GM23338 (cell line): ENCODE results near the gene SERPINB6. TPM values are rescaled to one million over a fixed set of nuclear protein-coding genes. Genes with fewer than 3 reads are reported as not detected.

Experiments used
- ATAC-seq: fragments of 200-7000 bp; cut with Tn5 transposase; 3 replicates; pipeline ENCODE4 v1.9.1; 2020
- DNase-seq: peaks from one replicate; pipeline ENCODE4 v3.0.0-alpha.2; 2015; ENCODE audit warnings: low spot score
- H2AFZ ChIP-seq: fragments of 200-600 bp; sonication (generic); 2 replicates; pipeline ENCODE4 v1.8.0; 2016; ENCODE audit warnings: antibody characterized with exemption, mild to moderate bottlenecking, moderate library complexity
- H3F3A ChIP-seq: fragments of 200-600 bp; sonication (generic); replicated peaks from 2 replicates; pipeline ENCODE4 v1.8.0; 2017; ENCODE audit warnings: antibody characterized with exemption, mixed run types, low read depth
- H3K27ac ChIP-seq: fragments of 200-600 bp; sonication (generic); 2 replicates; pipeline ENCODE4 v1.6.1; 2016; ENCODE audit warnings: low read depth
- H3K27me3 ChIP-seq: fragments of 200-600 bp; sonication (generic); 2 replicates; pipeline ENCODE4 v1.8.0; 2016; ENCODE audit warnings: mild to moderate bottlenecking, mixed run types, moderate library complexity; ENCODE audit not compliant: insufficient read depth
- H3K36me3 ChIP-seq: fragments of 200-600 bp; sonication (generic); 2 replicates; pipeline ENCODE4 v1.8.0; 2016; ENCODE audit warnings: mild to moderate bottlenecking; ENCODE audit not compliant: insufficient read depth
- H3K4me1 ChIP-seq: fragments of 200-600 bp; sonication (generic); 2 replicates; pipeline ENCODE4 v1.8.0; 2016; ENCODE audit warnings: mild to moderate bottlenecking, moderate library complexity; ENCODE audit not compliant: insufficient read depth
- H3K4me2 ChIP-seq: fragments of 200-600 bp; sonication (generic); 2 replicates; pipeline ENCODE4 v1.7.1; 2017; ENCODE audit warnings: mixed run types
- H3K4me3 ChIP-seq: fragments of 200-600 bp; sonication (generic); 2 replicates; pipeline ENCODE4 v1.6.1; 2016; ENCODE audit warnings: mixed run types
- H3K79me2 ChIP-seq: fragments of 200-600 bp; sonication (generic); replicated peaks from 2 replicates; pipeline ENCODE4 v1.8.0; 2017; ENCODE audit warnings: mild to moderate bottlenecking; ENCODE audit not compliant: insufficient read depth
- H3K9me2 ChIP-seq: fragments of 200-600 bp; sonication (generic); 2 replicates; pipeline ENCODE4 v1.8.0; 2017; ENCODE audit not compliant: insufficient read depth
- H4K20me1 ChIP-seq: fragments of 200-600 bp; sonication (generic); replicated peaks from 2 replicates; pipeline ENCODE4 v1.8.0; 2017; ENCODE audit warnings: mild to moderate bottlenecking; ENCODE audit not compliant: insufficient read depth
- H3K27ac Mint-ChIP-seq: 2 replicates; pipeline ENCODE4 v1.8.0; 2020; ENCODE audit warnings: inconsistent platforms, mild to moderate bottlenecking, moderate library complexity, mixed read lengths
- H3K27me3 Mint-ChIP-seq: 3 replicates; pipeline ENCODE4 v1.8.0; 2022; ENCODE audit warnings: low read depth, mild to moderate bottlenecking, moderate library complexity, mixed read lengths, inconsistent platforms; ENCODE audit not compliant: insufficient read depth, poor library complexity
- H3K36me3 Mint-ChIP-seq: 3 replicates; pipeline ENCODE4 v1.8.0; 2021; ENCODE audit warnings: low read depth, mild to moderate bottlenecking, inconsistent platforms, moderate library complexity, mixed read lengths
- H3K4me1 Mint-ChIP-seq: 3 replicates; pipeline ENCODE4 v1.8.0; 2020; ENCODE audit warnings: mild to moderate bottlenecking, inconsistent platforms, mixed read lengths
- H3K4me3 Mint-ChIP-seq: 3 replicates; pipeline ENCODE4 v1.8.0; 2021; ENCODE audit warnings: moderate library complexity, mild to moderate bottlenecking, inconsistent platforms, mixed read lengths
- H3K9me3 Mint-ChIP-seq: 3 replicates; pipeline ENCODE4 v1.8.0; 2020; ENCODE audit warnings: moderate library complexity, mild to moderate bottlenecking, inconsistent platforms, mixed read lengths
- CREB1 ChIP-seq: fragments of 250-450 bp; sonication (Bioruptor Pico); IDR thresholded peaks from 2 replicates; pipeline ENCODE4 v1.5.0; 2020; ENCODE audit warnings: low read depth, mild to moderate bottlenecking, moderate library complexity
- EZH2 ChIP-seq: fragments of 200-600 bp; sonication (generic); IDR thresholded peaks from one replicate; pipeline ENCODE4 v1.8.0; 2017; ENCODE audit warnings: antibody characterized with exemption, mild to moderate bottlenecking, low read depth; ENCODE audit not compliant: unreplicated experiment
- EZH2phosphoT487 ChIP-seq: fragments of 200-600 bp; sonication (generic); IDR thresholded peaks from one replicate; pipeline ENCODE4 v1.8.1; 2018; ENCODE audit warnings: antibody characterized with exemption; ENCODE audit not compliant: unreplicated experiment
- JUNB ChIP-seq: IDR thresholded peaks from one replicate; pipeline ENCODE4 v1.6.1; 2016; ENCODE audit warnings: antibody characterized with exemption; ENCODE audit not compliant: unreplicated experiment
- NANOG ChIP-seq: IDR thresholded peaks from 2 replicates; pipeline ENCODE4 v1.6.1; 2016; ENCODE audit warnings: antibody characterized with exemption, borderline replicate concordance
- POLR2AphosphoS5 ChIP-seq: IDR thresholded peaks from 2 replicates; pipeline ENCODE4 v1.6.1; 2016; ENCODE audit warnings: antibody characterized with exemption, low read depth
- STAT1 ChIP-seq: IDR thresholded peaks from one replicate; pipeline ENCODE4 v1.6.1; 2016; ENCODE audit warnings: antibody characterized with exemption; ENCODE audit not compliant: unreplicated experiment
- ZNF114 ChIP-seq: fragments of 250-450 bp; sonication (Bioruptor Pico); IDR thresholded peaks from 2 replicates; pipeline ENCODE4 v1.5.0; 2020; ENCODE audit warnings: mild to moderate bottlenecking, moderate library complexity
- ZNF331 ChIP-seq: fragments of 250-450 bp; sonication (Bioruptor Pico); IDR thresholded peaks from 2 replicates; pipeline ENCODE4 v1.5.0; 2020; ENCODE audit warnings: low read depth, mild to moderate bottlenecking, moderate library complexity
- polyA plus RNA-seq: library from polyadenylated mRNA; unstranded; fragments of >200 nt; fragmentation: Nextera tagmentation; extraction: Ambion mirVana; gene quantifications from 2 replicates; pipeline ENCODE4 v1.2.1, GENCODE V29; 2016
- total RNA-seq: library from RNA; depleted of rRNA; stranded (reverse); fragments of >200 nt; shearing (Covaris generic); gene quantifications from 2 replicates; pipeline ENCODE4 v1.2.3, GENCODE V29; 2014
- TF ChIP-seq, protein P1 (sequence below): IDR thresholded peaks from one replicate; pipeline ENCODE4 v1.6.1; 2018; ENCODE audit warnings: antibody characterized with exemption; ENCODE audit not compliant: unreplicated experiment
- TF ChIP-seq, protein P2 (sequence below), 2 experiments: fragments of 200-600 bp in 1 of 2; sonication (generic) in 1 of 2; conservative IDR thresholded peaks; 2 replicates each; pipeline versions ENCODE4 v1.5.1 to v1.6.1; 2016 to 2017; ENCODE audit warnings: antibody characterized with exemption in 2 of 2, low read depth in 2 of 2, mild to moderate bottlenecking in 2 of 2, moderate library complexity in 1 of 2
- TF ChIP-seq, protein P3 (sequence below): IDR thresholded peaks from 2 replicates; pipeline ENCODE4 v1.6.1; 2016; ENCODE audit warnings: antibody characterized with exemption

Gene SERPINB6
- total and polyA plus RNA-seq, 2 experiments from 2014 or later: 25.9 to 38.5 TPM

DNA sequence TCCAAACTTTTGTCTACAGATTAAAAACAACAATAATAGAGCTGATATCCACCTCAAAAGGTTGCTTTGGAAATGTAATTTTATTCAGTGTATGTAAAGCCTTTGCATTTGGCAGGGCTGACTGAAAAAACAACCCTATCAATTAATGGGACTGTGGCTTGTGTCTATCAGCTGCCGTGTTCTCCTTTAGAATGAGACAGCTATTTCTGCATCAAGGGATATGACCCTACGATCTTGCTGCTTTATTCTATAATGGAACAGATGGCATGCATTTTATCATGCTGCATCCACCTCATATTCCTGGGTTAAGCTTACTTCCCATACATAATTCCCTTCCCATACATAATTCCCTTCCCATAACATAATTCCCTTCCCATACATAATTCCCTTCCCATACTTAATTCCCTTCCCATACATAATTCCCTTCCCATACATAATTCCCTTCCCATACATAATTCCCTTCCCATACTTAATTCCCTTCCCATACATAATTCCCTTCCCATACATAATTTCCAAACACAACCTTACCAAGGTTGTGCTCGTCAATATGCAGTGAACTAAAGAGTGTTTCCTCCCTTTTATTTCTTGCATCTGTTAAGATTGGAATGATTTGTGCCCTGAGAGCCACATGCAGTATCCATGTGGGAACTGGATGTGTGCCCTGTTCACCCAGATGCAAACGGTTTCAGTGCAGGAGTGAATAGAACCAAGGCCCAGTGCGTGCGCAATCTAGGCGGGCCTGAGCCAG, 26.8 kb downstream of the SERPINB6 start (continued):
- TF ChIP-seq, protein P1, sequence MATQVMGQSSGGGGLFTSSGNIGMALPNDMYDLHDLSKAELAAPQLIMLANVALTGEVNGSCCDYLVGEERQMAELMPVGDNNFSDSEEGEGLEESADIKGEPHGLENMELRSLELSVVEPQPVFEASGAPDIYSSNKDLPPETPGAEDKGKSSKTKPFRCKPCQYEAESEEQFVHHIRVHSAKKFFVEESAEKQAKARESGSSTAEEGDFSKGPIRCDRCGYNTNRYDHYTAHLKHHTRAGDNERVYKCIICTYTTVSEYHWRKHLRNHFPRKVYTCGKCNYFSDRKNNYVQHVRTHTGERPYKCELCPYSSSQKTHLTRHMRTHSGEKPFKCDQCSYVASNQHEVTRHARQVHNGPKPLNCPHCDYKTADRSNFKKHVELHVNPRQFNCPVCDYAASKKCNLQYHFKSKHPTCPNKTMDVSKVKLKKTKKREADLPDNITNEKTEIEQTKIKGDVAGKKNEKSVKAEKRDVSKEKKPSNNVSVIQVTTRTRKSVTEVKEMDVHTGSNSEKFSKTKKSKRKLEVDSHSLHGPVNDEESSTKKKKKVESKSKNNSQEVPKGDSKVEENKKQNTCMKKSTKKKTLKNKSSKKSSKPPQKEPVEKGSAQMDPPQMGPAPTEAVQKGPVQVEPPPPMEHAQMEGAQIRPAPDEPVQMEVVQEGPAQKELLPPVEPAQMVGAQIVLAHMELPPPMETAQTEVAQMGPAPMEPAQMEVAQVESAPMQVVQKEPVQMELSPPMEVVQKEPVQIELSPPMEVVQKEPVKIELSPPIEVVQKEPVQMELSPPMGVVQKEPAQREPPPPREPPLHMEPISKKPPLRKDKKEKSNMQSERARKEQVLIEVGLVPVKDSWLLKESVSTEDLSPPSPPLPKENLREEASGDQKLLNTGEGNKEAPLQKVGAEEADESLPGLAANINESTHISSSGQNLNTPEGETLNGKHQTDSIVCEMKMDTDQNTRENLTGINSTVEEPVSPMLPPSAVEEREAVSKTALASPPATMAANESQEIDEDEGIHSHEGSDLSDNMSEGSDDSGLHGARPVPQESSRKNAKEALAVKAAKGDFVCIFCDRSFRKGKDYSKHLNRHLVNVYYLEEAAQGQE: no peak
- TF ChIP-seq, protein P2, sequence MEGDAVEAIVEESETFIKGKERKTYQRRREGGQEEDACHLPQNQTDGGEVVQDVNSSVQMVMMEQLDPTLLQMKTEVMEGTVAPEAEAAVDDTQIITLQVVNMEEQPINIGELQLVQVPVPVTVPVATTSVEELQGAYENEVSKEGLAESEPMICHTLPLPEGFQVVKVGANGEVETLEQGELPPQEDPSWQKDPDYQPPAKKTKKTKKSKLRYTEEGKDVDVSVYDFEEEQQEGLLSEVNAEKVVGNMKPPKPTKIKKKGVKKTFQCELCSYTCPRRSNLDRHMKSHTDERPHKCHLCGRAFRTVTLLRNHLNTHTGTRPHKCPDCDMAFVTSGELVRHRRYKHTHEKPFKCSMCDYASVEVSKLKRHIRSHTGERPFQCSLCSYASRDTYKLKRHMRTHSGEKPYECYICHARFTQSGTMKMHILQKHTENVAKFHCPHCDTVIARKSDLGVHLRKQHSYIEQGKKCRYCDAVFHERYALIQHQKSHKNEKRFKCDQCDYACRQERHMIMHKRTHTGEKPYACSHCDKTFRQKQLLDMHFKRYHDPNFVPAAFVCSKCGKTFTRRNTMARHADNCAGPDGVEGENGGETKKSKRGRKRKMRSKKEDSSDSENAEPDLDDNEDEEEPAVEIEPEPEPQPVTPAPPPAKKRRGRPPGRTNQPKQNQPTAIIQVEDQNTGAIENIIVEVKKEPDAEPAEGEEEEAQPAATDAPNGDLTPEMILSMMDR (conservative IDR thresholded peaks at IDR 0.05; ENCODE audit: low read depth in 2 of 2): no peak
- TF ChIP-seq NANOG (no peak), ZNF114 (CRISPR knock-in tag) (no peak), POLR2AphosphoS5 (no peak), EZH2phosphoT487 (no peak), CREB1 (CRISPR knock-in tag) (no peak), ZNF331 (CRISPR knock-in tag) (no peak), EZH2 (no peak), STAT1 (no peak), JUNB (no peak)
- TF ChIP-seq, protein P3, sequence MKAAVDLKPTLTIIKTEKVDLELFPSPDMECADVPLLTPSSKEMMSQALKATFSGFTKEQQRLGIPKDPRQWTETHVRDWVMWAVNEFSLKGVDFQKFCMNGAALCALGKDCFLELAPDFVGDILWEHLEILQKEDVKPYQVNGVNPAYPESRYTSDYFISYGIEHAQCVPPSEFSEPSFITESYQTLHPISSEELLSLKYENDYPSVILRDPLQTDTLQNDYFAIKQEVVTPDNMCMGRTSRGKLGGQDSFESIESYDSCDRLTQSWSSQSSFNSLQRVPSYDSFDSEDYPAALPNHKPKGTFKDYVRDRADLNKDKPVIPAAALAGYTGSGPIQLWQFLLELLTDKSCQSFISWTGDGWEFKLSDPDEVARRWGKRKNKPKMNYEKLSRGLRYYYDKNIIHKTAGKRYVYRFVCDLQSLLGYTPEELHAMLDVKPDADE: no peak

GRCh38 chr6:2943564-2943955, 27.8 kb downstream of the SERPINB6 start:
- H3K4me1 Mint-ChIP-seq: peaks cover 20% of the 10 kb centered on the region
- Histone ChIP-seq H3K4me1 (peaks cover 19% of the 10 kb centered on the region), H3F3A (0 out of 2 replicates have a peak, but pooled peaks cover 5% of the 10 kb centered on the region), H3K9me2 (no peaks in the 10 kb centered on the region), H3K27ac (no peak overlapping the region; the same call in 1 of the 2 replicates), H3K36me3 (no peaks in the 10 kb centered on the region), H3K4me3 (no peak overlapping the region), H3K27me3 (no peaks in the 10 kb centered on the region), H4K20me1 (no peaks in the 10 kb centered on the region), H3K4me2 (no peak overlapping the region), H2AFZ (peak overlapping the region; percentile 89), H3K79me2 (no peaks in the 10 kb centered on the region)
- ATAC-seq (no peak), DNase-seq (no peak)
- peaks cover 7% of the 10 kb centered on the region for H3K36me3 Mint-ChIP-seq
- no peak overlapping the region for H3K27ac Mint-ChIP-seq
- H3K4me3 Mint-ChIP-seq: no peak overlapping the region
- peaks cover 12% of the 10 kb centered on the region for H3K27me3 Mint-ChIP-seq
- H3K9me3 Mint-ChIP-seq: peaks cover 3% of the 10 kb centered on the region; the same call in 1 of the 3 replicates
- TF ChIP-seq NANOG (no peak), JUNB (no peak), EZH2phosphoT487 (no peak), EZH2 (no peak), POLR2AphosphoS5 (no peak)
- TF ChIP-seq, protein P1: no peak
